ENCODE results near the gene ERC2.

The ERC2 gene

GRCh38 chr3:56476771-56477170 lies 8.5 kb upstream of the ERC2 start:
- TF ChIP-seq SPI1 (IDR thresholded peaks at IDR 0.05; ENCODE audit: low read depth, low read length) (no peak), TAF1 (IDR thresholded peaks at IDR 0.05; ENCODE audit: low read depth, low read length) (no peak), PAX5 (IDR thresholded peaks at IDR 0.05; ENCODE audit: insufficient read depth, low read length, severe bottlenecking) (no peak), POLR2A (IDR thresholded peaks at IDR 0.05; ENCODE audit: low read depth, low read length) (no peak), POU2F2 (IDR thresholded peaks at IDR 0.05; ENCODE audit: low read depth, low read length) (no peak), POLR2AphosphoS5 (IDR thresholded peaks at IDR 0.05; ENCODE audit: low read depth, low read length) (no peak)
- no peak for FAIRE-seq
- no peak for DNase-seq (ENCODE audit: insufficient read length, low spot score)

GRCh38 chr3:56471771-56472170 lies 3.5 kb upstream of the ERC2 start:
- FAIRE-seq, result no peak

GRCh38 chr3:56469141-56469540 lies 874 bp upstream of the ERC2 start:
- DNase-seq (ENCODE audit: insufficient read length, low spot score) (no peak), FAIRE-seq (no peak)
- TF ChIP-seq PAX5 (IDR thresholded peaks at IDR 0.05; ENCODE audit: insufficient read depth, low read length, severe bottlenecking) (no peak), POLR2A (IDR thresholded peaks at IDR 0.05; ENCODE audit: low read depth, low read length) (no peak), POU2F2 (IDR thresholded peaks at IDR 0.05; ENCODE audit: low read depth, low read length) (no peak), SPI1 (IDR thresholded peaks at IDR 0.05; ENCODE audit: low read depth, low read length) (no peak), TAF1 (IDR thresholded peaks at IDR 0.05; ENCODE audit: low read depth, low read length) (no peak), POLR2AphosphoS5 (IDR thresholded peaks at IDR 0.05; ENCODE audit: low read depth, low read length) (no peak)

More at GRCh38 chr3:56471771-56472170, 3.5 kb upstream of the ERC2 start:
- TF ChIP-seq POLR2A (IDR thresholded peaks at IDR 0.05; ENCODE audit: low read depth, low read length) (no peak), PAX5 (IDR thresholded peaks at IDR 0.05; ENCODE audit: insufficient read depth, low read length, severe bottlenecking) (no peak), TAF1 (IDR thresholded peaks at IDR 0.05; ENCODE audit: low read depth, low read length) (no peak), POLR2AphosphoS5 (IDR thresholded peaks at IDR 0.05; ENCODE audit: low read depth, low read length) (no peak), POU2F2 (IDR thresholded peaks at IDR 0.05; ENCODE audit: low read depth, low read length) (no peak), SPI1 (IDR thresholded peaks at IDR 0.05; ENCODE audit: low read depth, low read length) (no peak)
- DNase-seq (ENCODE audit: insufficient read length, low spot score), result no peak

- DNase-seq (ENCODE audit: insufficient read length, low spot score), result no peak
- FAIRE-seq, result no peak
- TF ChIP-seq TAF1 (IDR thresholded peaks at IDR 0.05; ENCODE audit: low read depth, low read length) (no peak), SPI1 (IDR thresholded peaks at IDR 0.05; ENCODE audit: low read depth, low read length) (no peak), PAX5 (IDR thresholded peaks at IDR 0.05; ENCODE audit: insufficient read depth, low read length, severe bottlenecking) (no peak), POLR2A (IDR thresholded peaks at IDR 0.05; ENCODE audit: low read depth, low read length) (no peak), POU2F2 (IDR thresholded peaks at IDR 0.05; ENCODE audit: low read depth, low read length) (no peak), POLR2AphosphoS5 (IDR thresholded peaks at IDR 0.05; ENCODE audit: low read depth, low read length) (no peak)
Observed at GRCh38 chr3:56467801-56468183, 475 bp downstream of the ERC2 start.

- TF ChIP-seq PAX5 (IDR thresholded peaks at IDR 0.05; ENCODE audit: insufficient read depth, low read length, severe bottlenecking), result no peak
- TF ChIP-seq SPI1 (IDR thresholded peaks at IDR 0.05; ENCODE audit: low read depth, low read length), result no peak
- no peak for TF ChIP-seq TAF1 (IDR thresholded peaks at IDR 0.05; ENCODE audit: low read depth, low read length)
- no peak for TF ChIP-seq POLR2A (IDR thresholded peaks at IDR 0.05; ENCODE audit: low read depth, low read length)
- TF ChIP-seq POU2F2 (IDR thresholded peaks at IDR 0.05; ENCODE audit: low read depth, low read length), result no peak
- no peak for TF ChIP-seq POLR2AphosphoS5 (IDR thresholded peaks at IDR 0.05; ENCODE audit: low read depth, low read length)
- FAIRE-seq (no peak), DNase-seq (ENCODE audit: insufficient read length, low spot score) (peak; percentile 24)
Observed at GRCh38 chr3:56467108-56467507, 1.2 kb downstream of the ERC2 start.

GRCh38 chr3:56459719-56460118 lies 8.5 kb downstream of the ERC2 start:
- TF ChIP-seq POU2F2 (IDR thresholded peaks at IDR 0.05; ENCODE audit: low read depth, low read length) (no peak), PAX5 (IDR thresholded peaks at IDR 0.05; ENCODE audit: insufficient read depth, low read length, severe bottlenecking) (no peak), TAF1 (IDR thresholded peaks at IDR 0.05; ENCODE audit: low read depth, low read length) (no peak), SPI1 (IDR thresholded peaks at IDR 0.05; ENCODE audit: low read depth, low read length) (no peak), POLR2AphosphoS5 (IDR thresholded peaks at IDR 0.05; ENCODE audit: low read depth, low read length) (no peak), POLR2A (IDR thresholded peaks at IDR 0.05; ENCODE audit: low read depth, low read length) (no peak)
- FAIRE-seq, result no peak
- no peak for DNase-seq (ENCODE audit: insufficient read length, low spot score)

- DNase-seq (ENCODE audit: insufficient read length, low spot score) (no peak), FAIRE-seq (no peak)
- no peak for TF ChIP-seq PAX5 (IDR thresholded peaks at IDR 0.05; ENCODE audit: insufficient read depth, low read length, severe bottlenecking)
- TF ChIP-seq TAF1 (IDR thresholded peaks at IDR 0.05; ENCODE audit: low read depth, low read length), result no peak
- no peak for TF ChIP-seq POLR2AphosphoS5 (IDR thresholded peaks at IDR 0.05; ENCODE audit: low read depth, low read length)
- no peak for TF ChIP-seq POU2F2 (IDR thresholded peaks at IDR 0.05; ENCODE audit: low read depth, low read length)
- TF ChIP-seq SPI1 (IDR thresholded peaks at IDR 0.05; ENCODE audit: low read depth, low read length), result no peak
- TF ChIP-seq POLR2A (IDR thresholded peaks at IDR 0.05; ENCODE audit: low read depth, low read length), result no peak
Observed at GRCh38 chr3:56459104-56459496, 9.2 kb downstream of the ERC2 start.

- DNase-seq (ENCODE audit: insufficient read length, low spot score), result no peak
- FAIRE-seq, result no peak
- TF ChIP-seq POLR2A (IDR thresholded peaks at IDR 0.05; ENCODE audit: low read depth, low read length), result no peak
Observed at GRCh38 chr3:56458496-56459103, 9.7 kb downstream of the ERC2 start.

GRCh38 chr3:56456117-56456516 lies 12.2 kb downstream of the ERC2 start:
- no peak for FAIRE-seq

GRCh38 chr3:56453011-56453410 lies 15.3 kb downstream of the ERC2 start:
- TF ChIP-seq POU2F2 (IDR thresholded peaks at IDR 0.05; ENCODE audit: low read depth, low read length) (no peak), POLR2A (IDR thresholded peaks at IDR 0.05; ENCODE audit: low read depth, low read length) (no peak), POLR2AphosphoS5 (IDR thresholded peaks at IDR 0.05; ENCODE audit: low read depth, low read length) (no peak), PAX5 (IDR thresholded peaks at IDR 0.05; ENCODE audit: insufficient read depth, low read length, severe bottlenecking) (no peak), TAF1 (IDR thresholded peaks at IDR 0.05; ENCODE audit: low read depth, low read length) (no peak), SPI1 (IDR thresholded peaks at IDR 0.05; ENCODE audit: low read depth, low read length) (no peak)
- FAIRE-seq (no peak), DNase-seq (ENCODE audit: insufficient read length, low spot score) (no peak)

More at GRCh38 chr3:56456117-56456516, 12.2 kb downstream of the ERC2 start:
- TF ChIP-seq POU2F2 (IDR thresholded peaks at IDR 0.05; ENCODE audit: low read depth, low read length) (no peak), SPI1 (IDR thresholded peaks at IDR 0.05; ENCODE audit: low read depth, low read length) (no peak), POLR2A (IDR thresholded peaks at IDR 0.05; ENCODE audit: low read depth, low read length) (no peak), POLR2AphosphoS5 (IDR thresholded peaks at IDR 0.05; ENCODE audit: low read depth, low read length) (no peak), TAF1 (IDR thresholded peaks at IDR 0.05; ENCODE audit: low read depth, low read length) (no peak), PAX5 (IDR thresholded peaks at IDR 0.05; ENCODE audit: insufficient read depth, low read length, severe bottlenecking) (no peak)
- no peak for DNase-seq (ENCODE audit: insufficient read length, low spot score)
